H9 (cell line): ENCODE data around the gene CLIC6. TPM values are rescaled to one million over a fixed set of nuclear protein-coding genes. Genes with fewer than 3 reads are reported as not detected.

Experiments
- DNase-seq: peaks from one replicate; pipeline ENCODE4 v3.0.0-alpha.2; 2017
- H2AFZ ChIP-seq: one replicate; pipeline ENCODE4 v1.6.1; 2013; ENCODE audit warnings: mild to moderate bottlenecking, low read length, control low read depth, moderate library complexity
- H2AK5ac ChIP-seq: 2 replicates; pipeline ENCODE4 v1.6.1; 2013; ENCODE audit warnings: low read length, control low read depth, mixed read lengths; ENCODE audit not compliant: insufficient read length
- H2BK120ac ChIP-seq: one replicate; pipeline ENCODE4 v1.6.1; 2013; ENCODE audit warnings: low read depth, mild to moderate bottlenecking, low read length, control low read depth, inconsistent platforms; ENCODE audit not compliant: poor library complexity, severe bottlenecking
- H2BK12ac ChIP-seq: 2 replicates; pipeline ENCODE4 v1.6.1; 2013; ENCODE audit warnings: low read length, control low read depth, mixed read lengths, low read depth; ENCODE audit not compliant: insufficient read length
- H2BK15ac ChIP-seq: 2 replicates; pipeline ENCODE4 v1.6.1; 2013; ENCODE audit warnings: low read depth, low read length, control low read depth
- H2BK20ac ChIP-seq: one replicate; pipeline ENCODE4 v1.6.1; 2013; ENCODE audit warnings: low read depth, mild to moderate bottlenecking, low read length, control low read depth, inconsistent platforms; ENCODE audit not compliant: poor library complexity, severe bottlenecking
- H2BK5ac ChIP-seq: 2 replicates; pipeline ENCODE4 v1.6.1; 2013; ENCODE audit warnings: low read length, control low read depth, mixed read lengths; ENCODE audit not compliant: insufficient read length
- H3K14ac ChIP-seq: 2 replicates; pipeline ENCODE4 v1.6.1; 2013; ENCODE audit warnings: low read length, control low read depth; ENCODE audit not compliant: insufficient read depth
- H3K18ac ChIP-seq: 2 replicates; pipeline ENCODE4 v1.6.1; 2013; ENCODE audit warnings: low read depth, mild to moderate bottlenecking, mixed read lengths, low read length, control low read depth; ENCODE audit not compliant: insufficient read length
- H3K23ac ChIP-seq: 2 replicates; pipeline ENCODE4 v1.6.1; 2013; ENCODE audit warnings: low read length, control low read depth, mixed read lengths, low read depth; ENCODE audit not compliant: insufficient read length
- H3K23me2 ChIP-seq: 2 replicates; pipeline ENCODE4 v1.6.1; 2013; ENCODE audit warnings: low read depth, mild to moderate bottlenecking, mixed read lengths, low read length, control low read depth; ENCODE audit not compliant: insufficient read length, poor library complexity, severe bottlenecking
- H3K27ac ChIP-seq: 2 replicates; pipeline ENCODE4 v1.5.1; 2013; ENCODE audit warnings: low read length, control low read depth, mixed read lengths, low read depth; ENCODE audit not compliant: insufficient read length
- H3K27me3 ChIP-seq: 2 replicates; pipeline ENCODE4 v1.6.1; 2013; ENCODE audit warnings: low read length, control low read depth, inconsistent platforms; ENCODE audit not compliant: insufficient read depth
- H3K4ac ChIP-seq: 2 replicates; pipeline ENCODE4 v1.6.1; 2013; ENCODE audit warnings: low read depth, mild to moderate bottlenecking, control low read depth, inconsistent platforms, low read length, moderate library complexity
- H3K4me1 ChIP-seq: 2 replicates; pipeline ENCODE4 v1.6.1; 2013; ENCODE audit warnings: low read length, control low read depth, inconsistent platforms; ENCODE audit not compliant: insufficient read depth
- H3K4me2 ChIP-seq: 2 replicates; pipeline ENCODE4 v1.6.1; 2013; ENCODE audit warnings: low read length, control low read depth, mixed read lengths; ENCODE audit not compliant: insufficient read length, insufficient read depth
- H3K56ac ChIP-seq: 2 replicates; pipeline ENCODE4 v1.6.1; 2013; ENCODE audit warnings: low read depth, mild to moderate bottlenecking, mixed read lengths, low read length, control low read depth; ENCODE audit not compliant: insufficient read length
- H3K79me1 ChIP-seq: 2 replicates; pipeline ENCODE4 v1.6.1; 2013; ENCODE audit warnings: low read depth, mild to moderate bottlenecking, moderate library complexity, low read length, control low read depth, inconsistent platforms; ENCODE audit not compliant: insufficient read depth, poor library complexity, severe bottlenecking
- H3K79me2 ChIP-seq: 2 replicates; pipeline ENCODE4 v1.6.1; 2013; ENCODE audit warnings: low read length, control low read depth, inconsistent platforms; ENCODE audit not compliant: insufficient read depth
- H3K9ac ChIP-seq: 2 replicates; pipeline ENCODE4 v1.6.1; 2013; ENCODE audit warnings: low read length, control low read depth, mixed read lengths; ENCODE audit not compliant: insufficient read length; ENCODE audit errors: extremely low read depth
- H3K9me3 ChIP-seq: one replicate; pipeline ENCODE4 v1.6.1; 2013; ENCODE audit warnings: low read depth, low read length, inconsistent platforms; ENCODE audit not compliant: control insufficient read depth
- H3T11ph ChIP-seq: one replicate; pipeline ENCODE4 v1.6.1; 2013; ENCODE audit warnings: mild to moderate bottlenecking, low read length, control low read depth, inconsistent platforms
- H4K20me1 ChIP-seq: one replicate; pipeline ENCODE4 v1.6.1; 2013; ENCODE audit not compliant: control insufficient read depth, insufficient read length, insufficient read depth
- H4K5ac ChIP-seq: 2 replicates; pipeline ENCODE4 v1.6.1; 2013; ENCODE audit warnings: low read depth, mild to moderate bottlenecking, mixed read lengths, low read length, control low read depth; ENCODE audit not compliant: insufficient read length
- H4K8ac ChIP-seq: replicated peaks from 2 replicates; pipeline ENCODE4 v1.6.1; 2013; ENCODE audit warnings: low read length, control low read depth, mixed read lengths, low read depth; ENCODE audit not compliant: insufficient read length
- H4K91ac ChIP-seq: 2 replicates; pipeline ENCODE4 v1.6.1; 2013; ENCODE audit warnings: low read depth, mild to moderate bottlenecking, moderate library complexity, mixed read lengths, low read length, control low read depth; ENCODE audit not compliant: insufficient read length
- H3K27ac Mint-ChIP-seq, 3 experiments: 2 replicates in 2 of 3; 3 replicates in 1 of 3; pipeline ENCODE4 v1.8.0; 2020 to 2021; ENCODE audit warnings: mixed read lengths in 3 of 3, mild to moderate bottlenecking in 1 of 3, moderate library complexity in 1 of 3
- H3K27me3 Mint-ChIP-seq: 2 replicates; pipeline ENCODE4 v1.8.0; 2021; ENCODE audit warnings: low read depth, mild to moderate bottlenecking, moderate library complexity, mixed read lengths
- H3K36me3 Mint-ChIP-seq, 3 experiments: 2 replicates in 2 of 3; 3 replicates in 1 of 3; pipeline ENCODE4 v1.8.0; 2020 to 2021; ENCODE audit warnings: low read depth in 3 of 3, mixed read lengths in 3 of 3; ENCODE audit not compliant: insufficient read depth in 1 of 3
- H3K4me1 Mint-ChIP-seq, 2 experiments: 2 replicates each; pipeline ENCODE4 v1.8.0; 2020; ENCODE audit warnings: mixed read lengths in 2 of 2
- H3K4me3 Mint-ChIP-seq, 2 experiments: 2 replicates in 1 of 2; 3 replicates in 1 of 2; pipeline ENCODE4 v1.8.0; 2020 to 2021; ENCODE audit warnings: mild to moderate bottlenecking in 2 of 2, mixed read lengths in 2 of 2, moderate library complexity in 1 of 2
- H3K9me3 Mint-ChIP-seq, 2 experiments: 2 replicates in 1 of 2; 3 replicates in 1 of 2; pipeline ENCODE4 v1.8.0; 2020; ENCODE audit warnings: mild to moderate bottlenecking in 2 of 2, mixed read lengths in 2 of 2, moderate library complexity in 1 of 2
- WGBS: extraction: QIAGEN DNeasy Blood & Tissue Kit; methylation state at CpG from one replicate; pipeline ENCODE4 v1.1.7; 2013; ENCODE audit warnings: missing lambda C conversion rate, low lambda C conversion rate, mixed read lengths; ENCODE audit not compliant: insufficient read length; ENCODE audit errors: extremely low coverage; 5-methylcytosine and 5-hydroxymethylcytosine counted together
- total RNA-seq: library from RNA; stranded (reverse); gene quantifications from 2 replicates; pipeline ENCODE4 v1.2.1, GENCODE V29; 2021
- TF ChIP-seq, protein P1 (sequence below): fragments of 200-600 bp; sonication (generic); conservative IDR thresholded peaks from 3 replicates; pipeline ENCODE4 v1.8.0; 2021; ENCODE audit warnings: antibody characterized with exemption, mild to moderate bottlenecking

Gene CLIC6
- total RNA-seq, 1 experiment from 2014 or later: 1.3 TPM

GRCh38 chr21:34651642-34652041 lies 17.2 kb upstream of the CLIC6 start:
- peaks cover 0 to 7% of the 10 kb centered on the region in 2 experiments for H3K9me3 Mint-ChIP-seq

More at GRCh38 chr21:34651642-34652041, 17.2 kb upstream of the CLIC6 start:
- H3K27ac ChIP-seq: no peak overlapping the region
- H2BK15ac ChIP-seq: no peak overlapping the region
- H3K23ac ChIP-seq: no peak overlapping the region
- no peak overlapping the region for H2BK20ac ChIP-seq
- H3T11ph ChIP-seq: no peak overlapping the region
- H3K27me3 Mint-ChIP-seq: peaks cover 16% of the 10 kb centered on the region
- TF ChIP-seq, protein P1, sequence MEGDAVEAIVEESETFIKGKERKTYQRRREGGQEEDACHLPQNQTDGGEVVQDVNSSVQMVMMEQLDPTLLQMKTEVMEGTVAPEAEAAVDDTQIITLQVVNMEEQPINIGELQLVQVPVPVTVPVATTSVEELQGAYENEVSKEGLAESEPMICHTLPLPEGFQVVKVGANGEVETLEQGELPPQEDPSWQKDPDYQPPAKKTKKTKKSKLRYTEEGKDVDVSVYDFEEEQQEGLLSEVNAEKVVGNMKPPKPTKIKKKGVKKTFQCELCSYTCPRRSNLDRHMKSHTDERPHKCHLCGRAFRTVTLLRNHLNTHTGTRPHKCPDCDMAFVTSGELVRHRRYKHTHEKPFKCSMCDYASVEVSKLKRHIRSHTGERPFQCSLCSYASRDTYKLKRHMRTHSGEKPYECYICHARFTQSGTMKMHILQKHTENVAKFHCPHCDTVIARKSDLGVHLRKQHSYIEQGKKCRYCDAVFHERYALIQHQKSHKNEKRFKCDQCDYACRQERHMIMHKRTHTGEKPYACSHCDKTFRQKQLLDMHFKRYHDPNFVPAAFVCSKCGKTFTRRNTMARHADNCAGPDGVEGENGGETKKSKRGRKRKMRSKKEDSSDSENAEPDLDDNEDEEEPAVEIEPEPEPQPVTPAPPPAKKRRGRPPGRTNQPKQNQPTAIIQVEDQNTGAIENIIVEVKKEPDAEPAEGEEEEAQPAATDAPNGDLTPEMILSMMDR: no peak
- H3K9ac ChIP-seq: no peak overlapping the region
- no peak overlapping the region for H3K4me2 ChIP-seq
- H3K9me3 ChIP-seq: no peaks in the 10 kb centered on the region
- H4K5ac ChIP-seq: no peak overlapping the region
- no peaks in the 10 kb centered on the region for H3K4me1 ChIP-seq
- no peaks in the 10 kb centered on the region for H3K79me1 ChIP-seq
- WGBS: no CpG with 5 or more reads among the region's 1 CpG
- no peaks in the 10 kb centered on the region for H4K20me1 ChIP-seq
- no peak overlapping the region for H3K4me3 Mint-ChIP-seq
- H4K91ac ChIP-seq: no peak overlapping the region
- DNase-seq: no peak
- no peaks in the 10 kb centered on the region for H3K4me1 Mint-ChIP-seq
- no peaks in the 10 kb centered on the region for H3K79me2 ChIP-seq
- no peak overlapping the region for H2AFZ ChIP-seq
- no peak overlapping the region for H3K14ac ChIP-seq
- no peak overlapping the region for H3K27ac Mint-ChIP-seq
- peaks cover 0 to 3% (median 0%) of the 10 kb centered on the region in 3 experiments; a peak in 1 of 7 replicates for H3K36me3 Mint-ChIP-seq
- H2BK120ac ChIP-seq: no peak overlapping the region
- no peak overlapping the region for H2BK12ac ChIP-seq
- H2AK5ac ChIP-seq: no peak overlapping the region
- H3K18ac ChIP-seq: no peak overlapping the region
- H4K8ac ChIP-seq: no peak overlapping the region
- H3K4ac ChIP-seq: no peak overlapping the region
- H2BK5ac ChIP-seq: no peak overlapping the region
- H3K27me3 ChIP-seq: no peaks in the 10 kb centered on the region
- no peak overlapping the region for H3K56ac ChIP-seq
- H3K23me2 ChIP-seq: no peaks in the 10 kb centered on the region
